ENCODE data around the gene EGFLAM.

The EGFLAM gene

DNA sequence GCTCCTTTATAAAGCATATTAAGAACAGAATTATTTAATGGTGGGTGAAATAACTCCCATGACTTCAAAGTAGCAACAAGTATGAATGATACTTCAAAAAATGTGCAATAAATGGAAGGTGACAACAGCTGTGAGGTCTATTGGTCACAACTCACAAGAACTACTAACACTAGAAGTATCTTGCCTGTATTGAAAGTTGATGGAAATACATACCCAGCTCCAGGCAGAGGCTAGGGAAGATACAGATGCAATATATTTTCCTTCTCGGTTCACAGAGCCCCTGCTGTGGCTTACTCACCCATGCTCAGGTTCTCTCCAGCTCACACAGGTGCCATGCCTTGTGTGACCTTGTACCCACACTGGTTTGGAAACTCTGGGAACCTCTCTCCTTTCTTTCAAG is 164.3 kb downstream of the EGFLAM start:
- DNase-seq: no peak

DNA sequence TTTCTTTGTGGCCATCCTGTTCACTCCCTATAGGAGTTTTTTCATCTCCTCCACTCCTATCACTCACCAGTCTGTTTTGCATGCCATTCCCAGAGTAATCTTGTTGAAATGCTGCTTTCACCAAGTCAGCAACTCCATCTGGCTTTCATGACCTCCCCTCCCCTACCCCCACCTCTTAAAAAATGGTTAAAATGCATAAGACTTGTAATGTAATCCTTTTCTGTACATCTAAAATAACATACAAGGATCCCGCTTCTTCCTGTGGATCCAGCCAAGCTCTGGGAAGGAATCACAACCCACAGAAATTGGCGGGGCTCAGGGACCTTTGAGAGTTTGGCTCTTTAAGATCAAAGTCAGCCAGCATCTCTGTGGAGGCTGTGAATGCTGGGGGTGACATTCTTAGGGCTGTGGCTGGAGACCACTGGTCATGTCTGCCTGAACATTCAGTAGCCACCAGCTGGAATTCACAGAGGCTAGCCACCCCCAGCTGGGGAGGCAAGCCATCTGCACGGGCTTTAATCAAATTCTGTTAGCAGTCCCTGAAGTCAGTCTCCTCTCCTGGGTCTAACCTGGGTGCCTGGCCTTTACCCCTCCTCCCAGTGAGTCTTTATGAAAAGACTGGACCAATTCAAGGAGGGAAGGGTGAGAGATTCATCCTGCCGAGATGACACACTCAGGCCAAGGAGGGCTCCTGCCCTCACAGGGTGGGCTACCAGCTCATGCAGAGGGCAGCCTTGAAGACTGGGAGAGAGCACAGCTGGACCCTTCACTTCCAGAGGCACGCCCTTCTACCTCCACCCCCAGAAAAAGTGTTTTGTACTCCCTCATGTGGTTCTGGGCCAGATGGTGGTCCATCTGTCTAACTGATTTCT is 165.2 kb downstream of the EGFLAM start:
- DNase-seq: no peak

DNA sequence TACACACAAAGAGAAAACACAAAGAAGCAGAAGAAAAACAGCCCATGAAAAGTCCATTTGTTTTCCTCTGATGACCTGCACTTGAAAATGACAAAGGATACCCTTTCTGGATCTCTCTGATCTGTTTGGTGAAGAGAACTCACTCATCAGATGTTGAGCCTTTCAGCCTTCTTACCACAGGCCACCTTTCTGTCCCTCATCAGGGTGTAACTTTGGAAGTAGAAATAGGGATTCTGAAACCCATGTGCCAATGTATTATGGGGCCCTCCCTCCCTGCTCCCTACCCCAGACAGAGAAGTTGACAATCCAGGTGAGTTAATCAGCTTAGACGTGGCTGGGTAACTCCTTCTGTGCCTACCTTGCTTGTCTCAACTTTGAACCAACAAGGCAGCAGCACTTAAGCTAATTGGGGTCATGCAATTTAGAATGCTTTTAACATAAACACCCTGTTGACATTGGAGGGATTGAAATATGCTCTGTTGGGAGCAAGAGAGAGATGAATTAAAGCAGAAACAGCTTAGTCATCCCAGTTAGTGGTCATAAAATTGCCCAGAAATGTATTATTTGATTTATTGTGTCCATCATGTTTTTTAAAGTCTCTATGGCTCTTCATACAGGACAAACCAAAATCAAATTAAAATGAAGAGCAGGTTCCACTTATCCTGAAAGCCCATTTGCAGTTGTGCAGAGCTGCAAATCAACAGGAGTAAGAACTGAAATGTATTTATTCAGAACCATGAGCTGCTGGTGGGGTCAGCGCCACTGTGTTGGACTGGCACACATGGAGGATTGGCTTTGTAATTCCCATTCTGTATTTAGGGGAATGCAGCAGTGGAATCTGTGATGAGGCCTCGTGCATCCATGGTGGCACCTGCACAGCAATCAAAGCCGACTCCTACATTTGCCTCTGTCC is 166.0 kb downstream of the EGFLAM start:
- no peak for DNase-seq

DNA sequence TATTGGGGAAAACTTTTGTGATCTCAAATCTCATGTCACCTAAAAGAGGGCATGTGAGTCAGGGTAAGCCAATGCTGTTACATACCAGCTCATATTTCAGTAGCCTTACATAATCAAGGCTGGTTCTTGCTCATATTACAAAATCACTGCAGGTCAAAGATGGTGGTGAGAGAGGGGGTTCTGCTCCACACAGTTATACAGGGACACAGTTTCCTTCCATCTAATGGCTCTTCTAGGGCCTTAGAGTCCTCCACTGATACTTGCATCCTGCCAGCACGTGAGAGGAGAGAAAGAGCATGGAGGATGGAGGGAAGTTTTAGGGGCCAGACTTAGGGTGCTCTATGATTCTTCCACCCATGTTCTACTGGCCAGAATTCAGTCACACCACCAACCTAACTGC is 168.1 kb downstream of the EGFLAM start:
- no peak for DNase-seq

- DNase-seq: peak in 1 of 5 experiments; percentile 14
Measured at GRCh38 chr5:38426986-38427950, 168.9 kb downstream of the EGFLAM start.

- DNase-seq: no peak
Measured at GRCh38 chr5:38431242-38431853, 173.0 kb downstream of the EGFLAM start.

GRCh38 chr5:38433160-38433861 is 175.0 kb downstream of the EGFLAM start:
- DNase-seq: no peak

GRCh38 chr5:38434966-38435705 is 176.8 kb downstream of the EGFLAM start:
- DNase-seq: no peak

GRCh38 chr5:38438757-38439156 is 180.4 kb downstream of the EGFLAM start:
- no peak for DNase-seq

DNA sequence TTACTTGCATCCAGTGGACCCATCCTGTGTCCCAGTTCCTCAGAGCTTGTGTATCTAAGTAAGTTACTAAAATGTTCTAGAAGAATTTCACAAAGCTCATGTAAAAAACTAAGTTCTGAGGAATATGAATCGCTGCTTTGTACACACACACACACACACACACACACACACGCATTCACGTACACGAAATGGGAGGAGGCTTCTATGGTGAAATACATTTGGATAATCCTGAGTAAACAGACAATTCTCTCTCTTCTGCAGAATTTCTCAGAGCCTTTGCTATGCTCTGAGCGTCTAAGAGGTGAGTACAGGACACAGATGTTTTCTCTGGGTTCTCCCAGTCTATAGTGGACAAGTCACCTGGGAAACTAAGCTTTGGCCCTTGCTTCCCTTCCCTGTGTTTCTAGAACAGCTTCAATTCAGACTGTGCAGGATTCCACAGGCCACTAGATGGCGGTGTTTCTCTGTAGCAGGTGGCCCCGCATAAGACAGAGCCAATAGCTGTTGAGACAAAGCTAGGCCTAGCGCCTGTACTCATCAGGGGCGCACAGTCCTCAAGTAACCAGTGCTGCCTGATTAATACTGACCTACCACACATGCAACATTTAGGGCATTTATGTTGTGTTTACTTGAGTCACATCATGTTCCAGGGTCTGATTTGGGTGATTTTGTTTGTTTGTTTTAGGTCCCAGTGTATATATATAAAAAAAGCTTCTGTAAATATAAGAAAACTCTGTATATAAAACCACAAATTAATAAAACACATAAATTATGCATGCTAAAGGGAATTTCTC is 183.3 kb downstream of the EGFLAM start:
- DNase-seq: peak; percentile 29 to 79 (median 62)

- DNase-seq: no peak
Measured at GRCh38 chr5:38442247-38442573, 183.9 kb downstream of the EGFLAM start.

DNA sequence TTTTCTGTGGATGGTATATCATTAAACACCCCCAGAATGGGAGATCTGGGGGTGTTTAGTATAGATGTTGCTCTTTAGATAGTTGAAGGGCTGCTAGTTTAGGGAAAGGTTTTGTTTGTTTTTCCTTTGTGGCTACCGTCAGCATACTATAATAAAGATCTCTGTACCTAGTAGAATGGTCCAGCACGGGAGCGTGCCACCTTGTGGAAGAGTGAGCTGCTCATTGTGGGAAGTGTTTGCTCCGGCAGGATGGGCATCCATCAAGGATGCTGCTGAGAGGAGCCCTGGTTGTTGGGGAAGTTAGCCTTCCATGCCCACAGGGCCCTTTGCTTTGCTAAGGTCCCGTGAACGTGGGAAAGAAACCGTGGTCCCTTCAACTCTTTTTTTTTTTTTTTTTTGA is 185.0 kb downstream of the EGFLAM start:
- no peak for DNase-seq

DNA sequence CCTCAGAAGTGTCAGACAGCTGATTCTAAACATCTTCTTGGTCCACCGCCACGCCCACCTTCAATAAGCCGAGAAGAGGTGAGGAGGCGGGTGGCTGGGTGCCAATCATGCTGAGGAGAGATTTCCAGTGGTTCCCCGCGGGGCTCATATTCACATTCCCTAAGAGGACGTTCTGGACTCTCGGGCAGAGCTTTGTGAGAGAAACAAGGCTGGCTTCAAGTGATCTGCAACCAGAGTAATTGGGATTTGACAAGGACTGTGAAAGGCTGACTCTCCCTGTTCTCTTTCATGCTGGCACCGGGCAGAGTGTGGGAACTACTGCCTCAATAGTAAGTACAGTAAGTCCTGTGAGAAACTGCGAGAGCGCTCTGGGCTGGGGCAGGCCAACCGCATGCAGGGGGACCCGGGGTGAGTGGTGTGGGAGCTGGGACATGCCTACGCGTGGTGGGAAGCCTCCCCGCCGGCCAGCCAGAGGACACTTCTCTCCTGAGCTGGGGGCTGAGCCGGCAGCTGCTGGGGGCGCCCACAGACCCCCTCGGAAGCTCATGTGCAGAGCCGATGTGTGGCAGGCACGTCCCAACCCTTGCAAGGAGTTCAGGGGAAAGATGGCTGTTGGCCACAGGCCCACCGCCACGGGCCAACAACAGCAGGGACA is 187.1 kb downstream of the EGFLAM start:
- no peak for DNase-seq

- DNase-seq: no peak
Measured at GRCh38 chr5:38446029-38446522, 187.7 kb downstream of the EGFLAM start.

- DNase-seq: no peak
Measured at GRCh38 chr5:38447056-38447455, 188.7 kb downstream of the EGFLAM start.

DNA sequence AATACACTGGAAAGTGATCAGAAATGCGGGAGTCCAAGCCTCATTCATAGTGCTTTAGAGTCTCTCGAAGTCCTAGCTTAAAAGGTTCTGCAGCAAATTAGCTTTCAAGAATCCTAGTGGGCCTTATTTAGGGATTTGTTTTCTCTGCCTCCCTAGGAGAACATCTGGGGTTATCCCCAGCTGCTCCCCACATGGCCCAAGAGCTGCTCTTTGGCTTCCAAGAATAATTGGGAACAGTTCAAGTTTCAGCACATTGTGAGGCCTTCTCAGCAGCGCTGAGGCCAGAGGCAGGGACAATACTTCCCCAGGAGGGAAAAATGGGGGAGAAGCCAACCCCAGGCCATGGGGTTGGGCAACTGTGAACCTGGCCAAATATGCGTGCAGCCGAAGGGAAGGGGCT is 189.4 kb downstream of the EGFLAM start:
- DNase-seq: no peak

DNA sequence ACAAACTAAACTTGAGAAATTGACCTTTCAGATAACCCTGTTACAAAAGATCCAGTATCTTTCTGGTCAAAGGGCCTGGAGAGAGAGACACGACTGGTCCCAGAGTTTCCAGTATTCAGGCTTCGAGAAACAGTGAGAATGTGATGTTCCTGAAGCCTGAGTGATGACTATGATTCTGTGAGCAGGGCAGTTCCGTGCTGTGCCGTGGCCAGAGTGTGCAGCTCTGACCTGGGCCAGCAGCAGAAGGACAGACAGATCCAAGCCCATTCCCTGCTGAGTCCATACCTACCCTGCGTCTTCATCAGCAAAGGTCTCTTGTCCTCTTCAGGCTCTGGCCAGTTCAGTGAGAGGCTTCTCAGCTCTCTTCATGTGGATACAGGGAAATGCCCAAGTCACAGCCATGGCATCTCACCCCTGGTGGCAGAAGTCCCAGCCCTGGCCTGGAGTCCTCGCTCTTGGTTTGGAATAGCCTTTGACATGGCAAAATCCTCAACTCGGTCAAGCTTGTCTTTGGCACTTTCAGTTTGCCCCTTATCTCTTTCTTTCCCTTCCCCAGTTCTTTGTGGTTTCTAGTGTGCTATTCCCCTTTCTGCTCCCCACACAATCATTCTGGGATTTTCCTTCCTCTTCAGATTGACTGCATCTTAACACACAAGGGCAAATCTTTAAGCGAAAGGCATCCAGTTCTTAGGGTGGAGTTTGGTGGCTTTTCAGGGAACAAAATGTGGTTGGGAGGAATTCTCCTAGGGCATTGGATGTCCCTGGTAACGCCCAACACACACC is 190.4 kb downstream of the EGFLAM start:
- DNase-seq: no peak

DNA sequence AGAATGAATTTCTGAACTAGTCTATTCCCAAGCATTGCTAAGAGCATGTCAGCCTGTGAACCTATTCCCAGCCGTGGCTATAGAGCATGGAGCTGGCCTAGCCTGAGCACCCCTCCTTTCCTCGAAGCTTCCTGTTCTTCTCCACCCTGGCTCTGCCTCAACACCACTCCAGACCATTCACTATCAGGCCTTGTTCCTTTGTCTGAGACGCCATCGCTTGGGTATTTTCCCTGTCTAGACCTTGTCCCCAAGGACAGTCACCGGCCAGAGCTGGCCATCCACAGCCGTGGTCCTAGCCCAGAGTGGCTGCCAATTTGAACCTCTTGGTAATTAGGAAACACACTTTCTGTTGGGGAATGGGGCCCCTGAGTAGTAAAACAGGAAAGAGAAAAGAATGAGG is 192.3 kb downstream of the EGFLAM start:
- DNase-seq: no peak

Measured in T-helper 2 cell (primary cell).